Heart right ventricle (tissue), 16 donors: ENCODE data around the gene SCAMP1. TPM values are rescaled to one million over a fixed set of nuclear protein-coding genes. Genes with fewer than 3 reads are reported as not detected.
"Not testable (repeated sequence)": the region's sequence is repeated elsewhere in the genome, so short reads cannot be mapped to it uniquely, and the experiment has no call there.

ENCODE experiments used
- ATAC-seq, 8 donors: fragments of 200-7000 bp; cut with Tn5 transposase; one replicate each; pipeline ENCODE4 v1.9.1; 2020; ENCODE audit warnings: mild to moderate bottlenecking in 8 of 8, moderate library complexity in 8 of 8, moderate number of reproducible peaks in 1 of 8
- DNase-seq, 2 donors: peaks; one replicate each; pipeline ENCODE4 v3.0.0-alpha.2; 2020
- H3K27ac ChIP-seq, 10 donors: fragments of 200-600 bp; sonication (generic) in 2 of 10; one replicate each; pipeline versions ENCODE4 v1.5.0 to v1.8.0; 2020 to 2022; ENCODE audit warnings: mild to moderate bottlenecking in 3 of 10
- H3K27me3 ChIP-seq, 7 donors: fragments of 200-600 bp; one replicate each; pipeline ENCODE4 v1.8.0; 2021 to 2022; ENCODE audit warnings: mild to moderate bottlenecking in 2 of 7
- H3K36me3 ChIP-seq, 9 donors: fragments of 200-600 bp; sonication (generic) in 1 of 9; one replicate each; pipeline versions ENCODE4 v1.5.0 to v1.8.0; 2020 to 2022; ENCODE audit warnings: mild to moderate bottlenecking in 2 of 9
- H3K4me1 ChIP-seq, 9 donors: fragments of 200-600 bp; sonication (generic) in 1 of 9; one replicate each; pipeline versions ENCODE4 v1.5.0 to v1.8.0; 2020 to 2022; ENCODE audit warnings: mild to moderate bottlenecking in 4 of 9
- H3K4me3 ChIP-seq, 10 donors: fragments of 200-600 bp; sonication (generic) in 2 of 10; one replicate each; pipeline versions ENCODE4 v1.5.0 to v1.8.0; 2020 to 2022; ENCODE audit warnings: mild to moderate bottlenecking in 7 of 10, moderate library complexity in 2 of 10
- H3K9me3 ChIP-seq, 11 donors: fragments of 200-600 bp in 10 of 11; sonication (generic) in 2 of 11; one replicate each; pipeline versions ENCODE4 v1.5.0 to v1.8.0; 2013 to 2022; ENCODE audit warnings: mild to moderate bottlenecking in 2 of 11, control low read depth in 1 of 11, moderate library complexity in 1 of 11
- WGBS, 2 donors: extraction: QIAGEN DNeasy Blood & Tissue Kit; methylation state at CpG; one replicate each; pipeline ENCODE4 v1.1.7; 2013; ENCODE audit warnings: inconsistent platforms in 1 of 2; 5-methylcytosine and 5-hydroxymethylcytosine counted together
- intact Hi-C, 10 donors: fragments of 100-400 bp; cut with DNase I; formaldehyde crosslinking; loops; one replicate each; pipeline versions ENCODE4 v1.11.1 to v1.14.2; 2022
- polyA plus RNA-seq, 2 donors: library from polyadenylated mRNA; stranded (reverse); fragments of 200-250 nt; gene quantifications; one replicate each; pipeline ENCODE4 v1.2.3, GENCODE V29; 2013
- total RNA-seq, 10 donors: library from RNA; stranded (reverse); fragmentation: NEBNext Ultra II Directional in 3 of 10; extraction: Animal tissue kit (Norgen Biotek cat#: 25700) in 3 of 10; gene quantifications; one replicate each; pipeline versions ENCODE4 v1.2.1 to v1.2.4, GENCODE V29; 2021 to 2023
- TF ChIP-seq, protein P1 (sequence below), 9 donors: fragments of 200-600 bp; sonication (generic) in 2 of 9; IDR thresholded peaks; one replicate each; pipeline versions ENCODE4 v1.5.0 to v1.8.0; 2021 to 2022; ENCODE audit warnings: antibody characterized with exemption in 9 of 9, mild to moderate bottlenecking in 5 of 9, moderate library complexity in 1 of 9
- donor health status: Arrhythmogenic right ventricular cardiomyopathy.
- donor health status: ischemic (EF 13 %, LVEDD 7.1; RV severe dilation, severe dysfunction).
- donor health status: healthy with polysubstance abuse.
- donor health status: DM: no; HTN: yes; CAD: no.
- donor health status: DM: no; HTN: no; CAD: no.
- donor health status: ischemic (EF 25% LVEDD 6.9; RV normal size, moderate dysfunction).
- donor health status: ischemic (EF 25% LVEDD 5.7; RV mildly dilated, moderate dysfunction).
- donor health status: healthy.
- donor health status: DM: yes; HTN: yes; CAD: no.
- donor health status: Ischemic cardiomyopathy.
- donor health status: ischemic (EF 35%, LVEDD 5.7; RV mildly dilated, moderate dysfunction).
- donor health status: nonischemic (EF 11% LVEDD 7.7; RV severe dilation, severe dysfunction).
- donor health status: DM: yes; HTN: yes; CAD: no.
- donor health status: PGD.
- donor health status: ischemic (EF 29% LVEDD 5.4; RV normal size, mild dysfunction).
- donor health status: nonischemic (EF 23%, LVEDD 6.1; RV moderate dilation, normal function).

Gene SCAMP1
- total and polyA plus RNA-seq, 12 donors = 7.9 to 40.4 (median 33.1) TPM

- Histone ChIP-seq H3K36me3 (peaks cover 0 to 19% (median 0%) of the 10 kb centered on the region in 9 donors), H3K4me3 (no peak overlapping the region), H3K27me3 (no peaks in the 10 kb centered on the region), H3K27ac (no peak overlapping the region), H3K4me1 (peaks cover 0 to 6% (median 0%) of the 10 kb centered on the region in 9 donors), H3K9me3 (no peaks in the 10 kb centered on the region)
- DNase-seq (no peak), ATAC-seq (no peak)
- intact Hi-C loops = no loop called here
- 69 to 74% methylated on average over 4 of the region's 4 CpGs for WGBS, 2 donors
- TF ChIP-seq, protein P1, sequence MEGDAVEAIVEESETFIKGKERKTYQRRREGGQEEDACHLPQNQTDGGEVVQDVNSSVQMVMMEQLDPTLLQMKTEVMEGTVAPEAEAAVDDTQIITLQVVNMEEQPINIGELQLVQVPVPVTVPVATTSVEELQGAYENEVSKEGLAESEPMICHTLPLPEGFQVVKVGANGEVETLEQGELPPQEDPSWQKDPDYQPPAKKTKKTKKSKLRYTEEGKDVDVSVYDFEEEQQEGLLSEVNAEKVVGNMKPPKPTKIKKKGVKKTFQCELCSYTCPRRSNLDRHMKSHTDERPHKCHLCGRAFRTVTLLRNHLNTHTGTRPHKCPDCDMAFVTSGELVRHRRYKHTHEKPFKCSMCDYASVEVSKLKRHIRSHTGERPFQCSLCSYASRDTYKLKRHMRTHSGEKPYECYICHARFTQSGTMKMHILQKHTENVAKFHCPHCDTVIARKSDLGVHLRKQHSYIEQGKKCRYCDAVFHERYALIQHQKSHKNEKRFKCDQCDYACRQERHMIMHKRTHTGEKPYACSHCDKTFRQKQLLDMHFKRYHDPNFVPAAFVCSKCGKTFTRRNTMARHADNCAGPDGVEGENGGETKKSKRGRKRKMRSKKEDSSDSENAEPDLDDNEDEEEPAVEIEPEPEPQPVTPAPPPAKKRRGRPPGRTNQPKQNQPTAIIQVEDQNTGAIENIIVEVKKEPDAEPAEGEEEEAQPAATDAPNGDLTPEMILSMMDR (IDR thresholded peaks at IDR 0.05) = no peak
Measured at GRCh38 chr5:78353520-78353919, 6.9 kb upstream of the SCAMP1 start.

GRCh38 chr5:78354066-78354670 lies 6.2 kb upstream of the SCAMP1 start:
- peaks cover 0 to 19% (median 0%) of the 10 kb centered on the region in 9 donors for H3K36me3 ChIP-seq
- 63 to 73% methylated on average over 4 of the region's 4 CpGs for WGBS, 2 donors
- intact Hi-C loops = no loop called here
- H3K27me3 ChIP-seq = no peaks in the 10 kb centered on the region
- H3K9me3 ChIP-seq = no peaks in the 10 kb centered on the region
- DNase-seq (no peak), ATAC-seq (no peak)
- TF ChIP-seq, protein P1 (IDR thresholded peaks at IDR 0.05) = no peak
- no peak overlapping the region for H3K27ac ChIP-seq
- H3K4me1 ChIP-seq = peaks cover 0 to 12% (median 6%) of the 10 kb centered on the region in 9 donors
- no peak overlapping the region for H3K4me3 ChIP-seq

GRCh38 chr5:78355561-78355960 lies 4.9 kb upstream of the SCAMP1 start:
- Histone ChIP-seq H3K36me3 (peaks cover 0 to 19% (median 0%) of the 10 kb centered on the region in 9 donors), H3K4me3 (no peak overlapping the region), H3K27me3 (no peaks in the 10 kb centered on the region), H3K4me1 (peaks cover 0 to 19% (median 11%) of the 10 kb centered on the region in 9 donors), H3K27ac (peak overlapping the region in 1 of 10 donors; percentile 48), H3K9me3 (no peaks in the 10 kb centered on the region)
- intact Hi-C loops = loop anchor here in 2 of 10 donors (5.0 kb wide), 2 partner anchors 43 to 53 kb away; no protein-coding TSS in a partner anchor
- WGBS, 2 donors = 91 to 92% methylated on average over 2 of the region's 2 CpGs
- TF ChIP-seq, protein P1 (IDR thresholded peaks at IDR 0.05) = no peak
- DNase-seq = no peak
- no peak for ATAC-seq

GRCh38 chr5:78359455-78359830 lies 974 bp upstream of the SCAMP1 start:
- H3K9me3 ChIP-seq, ATAC-seq, H3K27me3 ChIP-seq, DNase-seq: not testable (repeated sequence)
- H3K27ac ChIP-seq = peak overlapping the region; percentile 68 to 97 (median 91)
- H3K36me3 ChIP-seq = peaks cover 0 to 19% (median 0%) of the 10 kb centered on the region in 9 donors
- WGBS, 2 donors = 78 to 82% methylated on average over 19 of the region's 19 CpGs
- peak overlapping the region; percentile 66 to 100 (median 95) for H3K4me3 ChIP-seq
- intact Hi-C loops = loop anchor here in 2 of 10 donors (5.0 kb wide), 2 partner anchors 47 to 57 kb away; no protein-coding TSS in a partner anchor
- H3K4me1 ChIP-seq = peaks cover 3 to 32% (median 24%) of the 10 kb centered on the region in 9 donors

DNA sequence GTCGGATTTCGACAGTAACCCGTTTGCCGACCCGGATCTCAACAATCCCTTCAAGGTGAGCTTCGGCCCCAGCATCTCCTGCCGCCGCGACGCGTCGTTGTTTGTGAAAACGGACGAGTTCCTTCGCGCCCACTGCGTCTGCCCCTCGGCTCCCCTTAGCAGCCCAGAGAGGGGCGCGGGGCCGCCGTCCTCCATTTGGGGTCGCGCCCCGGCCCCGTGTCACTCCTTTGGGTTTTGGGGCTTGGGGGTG lies 182 bp downstream of the SCAMP1 start:
- WGBS, 2 donors = 0% methylated on average over 26 of the region's 26 CpGs
- DNase-seq (no peak), ATAC-seq (no peak)
- Histone ChIP-seq H3K4me3 (peak overlapping the region; percentile 66 to 100 (median 95)), H3K4me1 (peaks cover 3 to 32% (median 24%) of the 10 kb centered on the region in 9 donors), H3K27me3 (no peaks in the 10 kb centered on the region), H3K27ac (peak overlapping the region; percentile 11 to 97 (median 91)), H3K9me3 (no peaks in the 10 kb centered on the region), H3K36me3 (peaks cover 0 to 19% (median 0%) of the 10 kb centered on the region in 9 donors)
- intact Hi-C loops = loop anchor here in 9 of 10 donors (1.0 to 10.0 kb wide), 4 partner anchors 66 to 274 kb away; partner anchors contain the start of gene AP3B1 (in 9 of the 9)
- TF ChIP-seq, protein P1 (IDR thresholded peaks at IDR 0.05) = peak in 1 of 9 donors; percentile 2
